Endometrium (tissue), 2 donors: ENCODE results near the gene NXN.
"Not testable (repeated sequence)": the region's sequence is repeated elsewhere in the genome, so short reads cannot be mapped to it uniquely, and the experiment has no call there.

Experiments used
- FAIRE-seq: peaks from 2 replicates; lab custom pipeline; 2012; peaks lifted over from hg19 to GRCh38; lab: Jason Lieb, UNC
- donor health status: control.
- donor health status: control.

NXN gene

GRCh38 chr17:862582-862981 is 117.0 kb downstream of the NXN start:
- FAIRE-seq, result no peak

GRCh38 chr17:861364-861763 is 118.2 kb downstream of the NXN start:
- no peak for FAIRE-seq

GRCh38 chr17:860805-861204 is 118.8 kb downstream of the NXN start:
- no peak for FAIRE-seq

GRCh38 chr17:859824-860195 is 119.8 kb downstream of the NXN start:
- no peak for FAIRE-seq

GRCh38 chr17:859061-859823 is 120.3 kb downstream of the NXN start:
- FAIRE-seq, result peak; percentile 96

- FAIRE-seq, result no peak
Measured at GRCh38 chr17:856149-856548, 123.4 kb downstream of the NXN start.

- FAIRE-seq, result no peak
Measured at GRCh38 chr17:855569-855968, 124.0 kb downstream of the NXN start.

GRCh38 chr17:852850-853249 is 126.7 kb downstream of the NXN start:
- not testable (repeated sequence) for FAIRE-seq

- FAIRE-seq, result no peak
Measured at GRCh38 chr17:852349-852748, 127.2 kb downstream of the NXN start.

- FAIRE-seq, result no peak
Measured at GRCh38 chr17:851924-852323, 127.7 kb downstream of the NXN start.

- FAIRE-seq, result peak; percentile 54
Measured at GRCh38 chr17:850851-851763, 128.5 kb downstream of the NXN start.

GRCh38 chr17:850086-850850 is 129.3 kb downstream of the NXN start:
- FAIRE-seq, result no peak

- no peak for FAIRE-seq
Measured at GRCh38 chr17:848402-848801, 131.2 kb downstream of the NXN start.

GRCh38 chr17:846901-847843 is 132.4 kb downstream of the NXN start:
- FAIRE-seq, result no peak

- FAIRE-seq, result no peak
Measured at GRCh38 chr17:841313-841712, 138.3 kb downstream of the NXN start.

GRCh38 chr17:838486-838885 is 141.1 kb downstream of the NXN start:
- no peak for FAIRE-seq

- no peak for FAIRE-seq
Measured at GRCh38 chr17:836151-836550, 143.4 kb downstream of the NXN start.

- FAIRE-seq, result not testable (repeated sequence)
Measured at GRCh38 chr17:835721-836120, 143.9 kb downstream of the NXN start.

- FAIRE-seq, result no peak
Measured at GRCh38 chr17:835263-835662, 144.3 kb downstream of the NXN start.

GRCh38 chr17:834136-834535 is 145.4 kb downstream of the NXN start:
- FAIRE-seq, result no peak

- no peak for FAIRE-seq
Measured at GRCh38 chr17:830950-831349, 148.6 kb downstream of the NXN start.
